SK-N-SH treated with all-trans-retinoic acid at 6 μM for 48 hours (cell line): Measurements from ENCODE around the gene ITPR3.

ENCODE experiments used
- ATAC-seq: fragments of 200-7000 bp; cut with Tn5 transposase; 3 replicates; pipeline ENCODE4 v1.9.1; 2020; ENCODE audit warnings: mild to moderate bottlenecking, moderate library complexity
- ARNTL ChIP-seq: fragments of 450-650 bp; formaldehyde crosslinking; IDR thresholded peaks from 2 replicates; pipeline ENCODE4 v1.5.0; 2020; ENCODE audit warnings: low read depth, mild to moderate bottlenecking, moderate library complexity, borderline replicate concordance
- BACH2 ChIP-seq: fragments of 250-450 bp; sonication (Bioruptor Pico); IDR thresholded peaks from 2 replicates; pipeline ENCODE4 v1.9.0; 2021; ENCODE audit warnings: mild to moderate bottlenecking, borderline replicate concordance
- CSDC2 ChIP-seq: fragments of 250-450 bp; sonication (Bioruptor Pico); IDR thresholded peaks from 2 replicates; pipeline ENCODE4 v1.5.0; 2020; ENCODE audit warnings: mild to moderate bottlenecking, moderate library complexity
- ESRRG ChIP-seq: fragments of 250-450 bp; sonication (Bioruptor Pico); IDR thresholded peaks from 2 replicates; pipeline ENCODE4 v1.6.1; 2021; ENCODE audit warnings: mild to moderate bottlenecking
- GLIS3 ChIP-seq: fragments of 250-450 bp; sonication (Bioruptor Pico); IDR thresholded peaks from 2 replicates; pipeline ENCODE4 v1.5.0; 2020; ENCODE audit warnings: mild to moderate bottlenecking, moderate library complexity
- PATZ1 ChIP-seq: fragments of 250-450 bp; sonication (Bioruptor Pico); IDR thresholded peaks from 2 replicates; pipeline ENCODE4 v1.8.0; 2020; ENCODE audit warnings: mild to moderate bottlenecking, moderate library complexity, borderline replicate concordance
- PPARA ChIP-seq: fragments of 250-450 bp; sonication (Bioruptor Pico); IDR thresholded peaks from 2 replicates; pipeline ENCODE4 v1.5.0; 2020; ENCODE audit warnings: mild to moderate bottlenecking, borderline replicate concordance
- SNAI2 ChIP-seq: fragments of 250-450 bp; sonication (Bioruptor Pico); IDR thresholded peaks from 2 replicates; pipeline ENCODE4 v1.5.0; 2020; ENCODE audit warnings: mild to moderate bottlenecking, moderate library complexity
- TCF4 ChIP-seq: fragments of 250-450 bp; sonication (Bioruptor Pico); IDR thresholded peaks from 2 replicates; pipeline ENCODE4 v1.8.0; 2021; ENCODE audit warnings: mild to moderate bottlenecking, moderate library complexity, borderline replicate concordance
- TOX ChIP-seq: fragments of 250-450 bp; sonication (Bioruptor Pico); IDR thresholded peaks from 2 replicates; pipeline ENCODE4 v1.8.0; 2021; ENCODE audit warnings: mild to moderate bottlenecking, moderate library complexity, borderline replicate concordance
- ZC3H10 ChIP-seq: fragments of 250-450 bp; sonication (Bioruptor Pico); IDR thresholded peaks from 2 replicates; pipeline ENCODE4 v1.5.1; 2021; ENCODE audit warnings: mild to moderate bottlenecking, moderate library complexity
- ZFP3 ChIP-seq: fragments of 250-450 bp; sonication (Bioruptor Pico); IDR thresholded peaks from 2 replicates; pipeline ENCODE4 v1.5.0; 2020; ENCODE audit warnings: mild to moderate bottlenecking, moderate library complexity
- ZFP30 ChIP-seq: fragments of 450-650 bp; formaldehyde crosslinking; IDR thresholded peaks from 2 replicates; pipeline ENCODE4 v1.5.0; 2022; ENCODE audit warnings: mild to moderate bottlenecking, moderate library complexity
- ZNF70 ChIP-seq: fragments of 450-650 bp; formaldehyde crosslinking; IDR thresholded peaks from 2 replicates; pipeline ENCODE4 v1.5.0; 2020; ENCODE audit warnings: mild to moderate bottlenecking, moderate library complexity
- ZNF8 ChIP-seq: fragments of 450-650 bp; formaldehyde crosslinking; IDR thresholded peaks from 2 replicates; pipeline ENCODE4 v1.5.0; 2020; ENCODE audit warnings: mild to moderate bottlenecking, moderate library complexity
- TF ChIP-seq, protein P1 (sequence below): fragments of 250-450 bp; sonication (Bioruptor Pico); IDR thresholded peaks from 2 replicates; pipeline ENCODE4 v1.5.0; 2020; ENCODE audit warnings: mild to moderate bottlenecking, moderate library complexity
- TF ChIP-seq, protein P2 (sequence below): fragments of 250-450 bp; sonication (Bioruptor Pico); IDR thresholded peaks from 2 replicates; pipeline ENCODE4 v1.5.1; 2020; ENCODE audit warnings: low read depth, mild to moderate bottlenecking, moderate library complexity
- TF ChIP-seq, protein P3 (sequence below): fragments of 250-450 bp; sonication (Bioruptor Pico); IDR thresholded peaks from 2 replicates; pipeline ENCODE4 v1.8.0; 2021; ENCODE audit warnings: low read depth, mild to moderate bottlenecking, moderate library complexity, borderline replicate concordance
- TF ChIP-seq, protein P4 (sequence below): fragments of 250-450 bp; sonication (Bioruptor Pico); IDR thresholded peaks from 2 replicates; pipeline ENCODE4 v1.5.1; 2021; ENCODE audit warnings: mild to moderate bottlenecking, moderate library complexity

The ITPR3 gene

DNA sequence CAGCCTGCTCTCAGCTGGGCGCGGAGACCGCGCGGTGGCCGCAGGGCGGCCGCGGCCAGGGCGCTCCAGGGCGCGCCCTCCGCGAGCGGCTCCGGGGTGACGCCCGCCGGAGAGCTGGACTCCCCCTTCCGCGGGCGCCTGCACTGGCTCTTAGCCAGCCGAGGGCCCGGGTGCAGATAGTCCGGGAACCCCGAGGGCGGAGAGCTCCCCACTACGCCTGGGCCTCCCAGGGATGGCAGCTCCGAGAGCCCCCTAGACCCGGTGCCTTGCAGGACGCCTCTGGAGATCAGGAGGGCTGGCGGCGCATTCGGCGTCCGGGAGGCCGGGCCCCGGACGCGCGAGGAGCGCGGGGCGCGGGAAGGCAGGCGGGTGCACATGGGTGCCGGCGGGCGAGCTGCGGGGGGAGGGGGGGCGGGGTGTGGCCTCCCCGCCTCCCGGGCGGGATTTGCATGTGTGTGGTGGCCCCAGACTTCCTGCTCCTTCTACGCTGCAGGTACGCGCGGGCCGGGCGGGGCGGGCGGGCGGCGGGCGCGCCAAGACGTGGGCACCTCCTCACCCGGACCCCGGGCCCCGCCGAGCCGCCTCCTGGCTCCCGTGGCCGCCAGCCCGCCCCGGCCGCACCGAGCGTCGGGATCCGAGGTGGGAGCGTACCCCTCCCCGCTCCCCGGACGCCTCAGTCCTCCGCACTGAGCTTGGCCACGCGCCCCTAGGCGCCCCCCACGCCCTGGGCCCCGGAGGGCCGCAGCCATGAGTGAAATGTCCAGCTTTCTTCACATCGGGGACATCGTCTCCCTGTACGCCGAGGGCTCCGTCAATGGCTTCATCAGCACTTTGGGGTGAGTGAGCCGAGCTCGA lies at the start of gene ITPR3:
TSS of gene ITPR3 (plus strand) at position 467 of the 855 bp plus-strand sequence. CDS start at position 748, 281 bp downstream.
- TF ChIP-seq ZNF8 (CRISPR knock-in tag) (no peak), TOX (CRISPR knock-in tag) (no peak), TCF4 (CRISPR knock-in tag) (no peak), ZFP3 (CRISPR knock-in tag) (no peak)
- peak; percentile 84 for ATAC-seq

DNA sequence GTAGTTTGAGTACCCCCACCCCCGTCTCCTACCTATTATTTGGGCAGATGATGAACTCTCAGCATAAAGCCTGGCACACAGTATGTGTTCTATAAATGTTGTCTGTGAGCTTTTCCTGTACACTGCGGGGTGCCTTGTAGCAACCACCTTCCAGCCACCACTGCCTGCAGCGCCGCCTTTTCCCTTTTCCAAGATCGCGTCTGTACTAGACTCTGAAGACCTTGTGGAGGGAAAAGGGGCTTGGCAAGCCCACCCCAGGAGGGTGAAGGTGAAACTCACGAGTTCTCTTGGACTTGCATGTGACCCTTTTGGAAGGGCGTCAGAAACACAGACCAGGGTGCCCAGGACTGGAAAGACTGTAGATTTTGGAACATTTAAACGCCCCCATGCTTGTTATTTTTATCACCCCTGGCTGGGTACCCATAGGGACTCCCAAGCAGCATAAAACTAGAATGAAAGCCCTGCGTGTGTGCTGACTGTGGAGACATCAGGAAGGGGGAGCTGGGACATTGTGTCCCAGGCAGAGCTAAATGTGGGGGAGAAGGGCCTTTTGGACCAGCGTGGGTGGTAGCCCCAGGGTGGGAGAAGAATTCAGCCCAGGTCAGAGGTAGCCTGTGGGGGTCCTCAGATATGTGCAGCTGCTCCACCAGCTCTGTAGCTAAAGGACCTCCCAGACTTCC lies 49.3 kb upstream of the ITPR3 start:
- no peak for TF ChIP-seq CSDC2 (CRISPR knock-in tag)
- TF ChIP-seq BACH2 (CRISPR knock-in tag) = no peak
- TF ChIP-seq, protein P1, sequence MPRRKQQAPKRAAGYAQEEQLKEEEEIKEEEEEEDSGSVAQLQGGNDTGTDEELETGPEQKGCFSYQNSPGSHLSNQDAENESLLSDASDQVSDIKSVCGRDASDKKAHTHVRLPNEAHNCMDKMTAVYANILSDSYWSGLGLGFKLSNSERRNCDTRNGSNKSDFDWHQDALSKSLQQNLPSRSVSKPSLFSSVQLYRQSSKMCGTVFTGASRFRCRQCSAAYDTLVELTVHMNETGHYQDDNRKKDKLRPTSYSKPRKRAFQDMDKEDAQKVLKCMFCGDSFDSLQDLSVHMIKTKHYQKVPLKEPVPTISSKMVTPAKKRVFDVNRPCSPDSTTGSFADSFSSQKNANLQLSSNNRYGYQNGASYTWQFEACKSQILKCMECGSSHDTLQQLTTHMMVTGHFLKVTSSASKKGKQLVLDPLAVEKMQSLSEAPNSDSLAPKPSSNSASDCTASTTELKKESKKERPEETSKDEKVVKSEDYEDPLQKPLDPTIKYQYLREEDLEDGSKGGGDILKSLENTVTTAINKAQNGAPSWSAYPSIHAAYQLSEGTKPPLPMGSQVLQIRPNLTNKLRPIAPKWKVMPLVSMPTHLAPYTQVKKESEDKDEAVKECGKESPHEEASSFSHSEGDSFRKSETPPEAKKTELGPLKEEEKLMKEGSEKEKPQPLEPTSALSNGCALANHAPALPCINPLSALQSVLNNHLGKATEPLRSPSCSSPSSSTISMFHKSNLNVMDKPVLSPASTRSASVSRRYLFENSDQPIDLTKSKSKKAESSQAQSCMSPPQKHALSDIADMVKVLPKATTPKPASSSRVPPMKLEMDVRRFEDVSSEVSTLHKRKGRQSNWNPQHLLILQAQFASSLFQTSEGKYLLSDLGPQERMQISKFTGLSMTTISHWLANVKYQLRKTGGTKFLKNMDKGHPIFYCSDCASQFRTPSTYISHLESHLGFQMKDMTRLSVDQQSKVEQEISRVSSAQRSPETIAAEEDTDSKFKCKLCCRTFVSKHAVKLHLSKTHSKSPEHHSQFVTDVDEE = no peak
- no peak for TF ChIP-seq GLIS3 (CRISPR knock-in tag)
- peak; percentile 11 for ATAC-seq

DNA sequence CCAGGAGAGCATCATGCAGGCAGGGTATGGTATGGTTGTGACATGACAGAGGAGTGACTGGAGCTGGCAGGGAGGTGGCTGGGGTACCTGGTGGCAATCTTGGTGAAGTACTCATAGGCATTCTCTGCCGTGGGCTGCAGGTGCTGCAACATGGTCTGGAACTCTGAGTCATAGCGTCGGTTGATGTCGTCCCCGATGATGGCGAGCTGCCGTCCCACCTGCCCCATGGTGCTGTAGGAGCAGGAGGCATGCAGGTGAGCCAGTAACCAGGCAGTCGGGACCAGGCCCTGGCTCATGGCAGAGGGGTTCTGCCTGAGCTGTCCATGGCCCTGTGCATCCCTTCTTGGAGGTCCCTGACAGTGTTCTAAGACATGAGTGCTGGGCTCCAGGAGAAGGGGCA lies 45.9 kb upstream of the ITPR3 start:
- TF ChIP-seq TCF4 (CRISPR knock-in tag) = no peak
- TF ChIP-seq, protein P2, sequence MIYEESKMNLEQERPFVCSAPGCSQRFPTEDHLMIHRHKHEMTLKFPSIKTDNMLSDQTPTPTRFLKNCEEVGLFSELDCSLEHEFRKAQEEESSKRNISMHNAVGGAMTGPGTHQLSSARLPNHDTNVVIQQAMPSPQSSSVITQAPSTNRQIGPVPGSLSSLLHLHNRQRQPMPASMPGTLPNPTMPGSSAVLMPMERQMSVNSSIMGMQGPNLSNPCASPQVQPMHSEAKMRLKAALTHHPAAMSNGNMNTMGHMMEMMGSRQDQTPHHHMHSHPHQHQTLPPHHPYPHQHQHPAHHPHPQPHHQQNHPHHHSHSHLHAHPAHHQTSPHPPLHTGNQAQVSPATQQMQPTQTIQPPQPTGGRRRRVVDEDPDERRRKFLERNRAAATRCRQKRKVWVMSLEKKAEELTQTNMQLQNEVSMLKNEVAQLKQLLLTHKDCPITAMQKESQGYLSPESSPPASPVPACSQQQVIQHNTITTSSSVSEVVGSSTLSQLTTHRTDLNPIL (CRISPR knock-in tag) = no peak
- TF ChIP-seq, protein P3, sequence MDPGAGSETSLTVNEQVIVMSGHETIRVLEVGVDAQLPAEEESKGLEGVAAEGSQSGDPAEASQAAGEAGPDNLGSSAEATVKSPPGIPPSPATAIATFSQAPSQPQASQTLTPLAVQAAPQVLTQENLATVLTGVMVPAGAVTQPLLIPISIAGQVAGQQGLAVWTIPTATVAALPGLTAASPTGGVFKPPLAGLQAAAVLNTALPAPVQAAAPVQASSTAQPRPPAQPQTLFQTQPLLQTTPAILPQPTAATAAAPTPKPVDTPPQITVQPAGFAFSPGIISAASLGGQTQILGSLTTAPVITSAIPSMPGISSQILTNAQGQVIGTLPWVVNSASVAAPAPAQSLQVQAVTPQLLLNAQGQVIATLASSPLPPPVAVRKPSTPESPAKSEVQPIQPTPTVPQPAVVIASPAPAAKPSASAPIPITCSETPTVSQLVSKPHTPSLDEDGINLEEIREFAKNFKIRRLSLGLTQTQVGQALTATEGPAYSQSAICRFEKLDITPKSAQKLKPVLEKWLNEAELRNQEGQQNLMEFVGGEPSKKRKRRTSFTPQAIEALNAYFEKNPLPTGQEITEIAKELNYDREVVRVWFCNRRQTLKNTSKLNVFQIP (CRISPR knock-in tag) = no peak
- TF ChIP-seq SNAI2 = no peak
- no peak for TF ChIP-seq ESRRG
- TF ChIP-seq, protein P4, sequence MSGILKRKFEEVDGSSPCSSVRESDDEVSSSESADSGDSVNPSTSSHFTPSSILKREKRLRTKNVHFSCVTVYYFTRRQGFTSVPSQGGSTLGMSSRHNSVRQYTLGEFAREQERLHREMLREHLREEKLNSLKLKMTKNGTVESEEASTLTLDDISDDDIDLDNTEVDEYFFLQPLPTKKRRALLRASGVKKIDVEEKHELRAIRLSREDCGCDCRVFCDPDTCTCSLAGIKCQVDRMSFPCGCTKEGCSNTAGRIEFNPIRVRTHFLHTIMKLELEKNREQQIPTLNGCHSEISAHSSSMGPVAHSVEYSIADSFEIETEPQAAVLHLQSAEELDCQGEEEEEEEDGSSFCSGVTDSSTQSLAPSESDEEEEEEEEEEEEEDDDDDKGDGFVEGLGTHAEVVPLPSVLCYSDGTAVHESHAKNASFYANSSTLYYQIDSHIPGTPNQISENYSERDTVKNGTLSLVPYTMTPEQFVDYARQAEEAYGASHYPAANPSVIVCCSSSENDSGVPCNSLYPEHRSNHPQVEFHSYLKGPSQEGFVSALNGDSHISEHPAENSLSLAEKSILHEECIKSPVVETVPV (CRISPR knock-in tag) = no peak
- no peak for TF ChIP-seq BACH2 (CRISPR knock-in tag)
- TF ChIP-seq PATZ1 (CRISPR knock-in tag) = no peak
- TF ChIP-seq ZNF70 (CRISPR knock-in tag) = no peak
- TF ChIP-seq TOX (CRISPR knock-in tag) = no peak
- TF ChIP-seq GLIS3 (CRISPR knock-in tag) = no peak
- TF ChIP-seq, protein P1 = no peak
- no peak for TF ChIP-seq PPARA (CRISPR knock-in tag)
- TF ChIP-seq ZFP30 (CRISPR knock-in tag) = no peak
- no peak for TF ChIP-seq ARNTL
- TF ChIP-seq ZC3H10 (CRISPR knock-in tag) = no peak
- no peak for ATAC-seq
